Astrocyte (in vitro differentiated cells and primary cell): Measurements from ENCODE around the gene NHLRC4.

Experiments used
- CTCF ChIP-seq: IDR thresholded peaks from 2 replicates; pipeline ENCODE4 v1.5.1; 2011; ENCODE audit warnings: low read depth, mild to moderate bottlenecking, inconsistent platforms, low read length, moderate library complexity; ENCODE audit not compliant: insufficient read depth
- EZH2 ChIP-seq: IDR thresholded peaks from 2 replicates; pipeline ENCODE4 v1.6.1; 2012; ENCODE audit warnings: mild to moderate bottlenecking, low read length, inconsistent platforms; ENCODE audit not compliant: insufficient read depth

DNA sequence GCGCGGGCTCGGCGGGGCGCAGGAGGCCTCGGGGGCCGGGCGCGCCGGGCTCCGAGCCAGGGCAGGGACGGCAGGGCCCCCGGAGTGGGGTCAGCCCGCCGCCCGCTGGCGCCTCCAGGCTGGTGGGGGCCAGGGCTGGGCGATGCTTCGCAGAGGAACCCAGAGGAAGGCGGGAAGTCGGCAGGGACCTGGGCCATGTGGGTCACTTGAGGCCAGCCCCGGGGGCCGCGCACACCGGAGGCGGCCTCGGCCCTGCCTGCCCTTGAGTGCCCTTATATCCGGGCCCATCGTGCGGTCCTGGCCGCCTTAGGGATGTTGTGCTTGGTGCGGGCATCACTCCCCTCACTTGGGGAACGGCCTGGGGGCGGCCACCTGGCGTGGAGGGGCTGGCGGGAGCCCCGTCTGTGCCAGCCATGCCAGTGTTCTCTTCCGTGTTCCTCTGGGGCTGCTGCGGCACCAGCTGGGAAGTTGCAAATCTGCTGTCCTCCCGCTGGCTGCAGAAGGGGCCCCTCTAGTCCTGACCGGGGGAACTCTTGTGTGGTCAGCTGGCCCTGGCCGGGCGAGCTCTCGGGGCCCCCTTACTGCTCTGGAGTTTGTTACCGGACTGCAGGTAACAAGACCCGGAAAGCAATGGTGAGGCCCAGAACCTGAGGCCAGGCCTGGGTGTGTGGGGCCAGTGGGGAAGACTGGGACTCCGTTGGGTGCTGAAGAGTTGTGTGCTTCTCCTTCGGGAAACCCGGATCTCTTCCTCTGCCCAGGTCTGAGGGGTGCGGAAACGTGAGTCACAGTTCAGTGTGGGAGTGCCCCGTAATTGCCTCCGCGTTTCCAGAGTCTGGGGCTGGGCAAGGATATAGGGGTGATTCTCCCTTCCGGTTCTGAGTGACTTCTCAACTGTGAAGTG, 38.4 kb upstream of the NHLRC4 start:
- TF ChIP-seq EZH2 (no peak), CTCF (no peak)
